HG03460 (cell line): Measurements from ENCODE around the gene IL4I1.

ENCODE experiments used
- ATAC-seq: cut with Tn5 transposase; IDR thresholded peaks from one replicate; pipeline ENCODE4 v1.9.1; 2021; ENCODE audit not compliant: unreplicated experiment

The IL4I1 gene

DNA sequence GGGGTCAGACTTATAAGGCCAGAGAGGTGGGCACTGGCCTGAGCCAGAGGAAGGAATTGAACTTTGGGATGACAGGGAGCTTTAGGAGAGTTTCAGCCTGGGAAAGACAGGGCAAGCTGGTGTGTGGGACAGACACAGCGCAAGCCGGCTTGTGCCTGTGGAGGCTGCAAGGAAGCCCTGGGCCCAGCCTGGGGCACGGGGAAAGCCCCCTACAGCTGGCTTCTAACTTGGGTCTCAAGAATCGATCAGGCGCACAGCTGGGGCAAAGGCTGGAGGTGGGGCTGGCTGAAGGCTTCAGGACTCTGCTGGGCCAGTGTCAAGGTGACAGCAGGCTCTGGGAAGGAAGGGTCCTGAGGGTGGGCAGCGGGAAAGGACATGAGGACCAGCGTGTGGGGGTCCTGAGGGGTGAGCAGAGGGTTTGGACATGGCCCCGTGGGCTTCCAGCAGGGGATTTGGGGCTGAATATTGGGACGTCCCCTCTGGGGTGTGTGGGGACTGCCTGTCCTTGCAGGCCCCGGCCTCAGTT, 42.8 kb downstream of the IL4I1 start:
- no peak for ATAC-seq

DNA sequence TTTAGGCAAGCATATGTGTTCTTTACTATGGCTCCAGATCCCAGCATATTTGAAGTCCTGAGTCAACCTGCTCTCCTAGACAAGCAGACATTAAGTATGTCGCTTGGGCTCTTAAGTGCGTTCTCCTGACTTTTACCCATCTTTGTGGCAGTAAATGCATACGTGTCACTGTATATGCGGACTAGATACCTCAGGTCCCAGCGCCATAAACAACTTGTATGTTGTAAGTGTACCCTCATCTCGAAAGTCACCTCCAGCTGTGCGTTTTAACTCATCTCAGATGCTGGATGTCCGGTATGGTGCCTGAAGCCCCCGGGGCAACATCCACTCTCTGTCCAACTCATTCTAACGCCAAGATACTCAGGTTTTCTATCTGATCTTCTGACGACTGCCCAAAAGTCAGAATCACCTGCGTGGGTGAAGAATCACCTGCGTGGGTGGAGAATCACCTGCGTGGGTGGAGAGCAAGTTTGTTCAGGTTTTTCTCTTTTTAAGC, 44.0 kb downstream of the IL4I1 start:
- ATAC-seq = no peak

DNA sequence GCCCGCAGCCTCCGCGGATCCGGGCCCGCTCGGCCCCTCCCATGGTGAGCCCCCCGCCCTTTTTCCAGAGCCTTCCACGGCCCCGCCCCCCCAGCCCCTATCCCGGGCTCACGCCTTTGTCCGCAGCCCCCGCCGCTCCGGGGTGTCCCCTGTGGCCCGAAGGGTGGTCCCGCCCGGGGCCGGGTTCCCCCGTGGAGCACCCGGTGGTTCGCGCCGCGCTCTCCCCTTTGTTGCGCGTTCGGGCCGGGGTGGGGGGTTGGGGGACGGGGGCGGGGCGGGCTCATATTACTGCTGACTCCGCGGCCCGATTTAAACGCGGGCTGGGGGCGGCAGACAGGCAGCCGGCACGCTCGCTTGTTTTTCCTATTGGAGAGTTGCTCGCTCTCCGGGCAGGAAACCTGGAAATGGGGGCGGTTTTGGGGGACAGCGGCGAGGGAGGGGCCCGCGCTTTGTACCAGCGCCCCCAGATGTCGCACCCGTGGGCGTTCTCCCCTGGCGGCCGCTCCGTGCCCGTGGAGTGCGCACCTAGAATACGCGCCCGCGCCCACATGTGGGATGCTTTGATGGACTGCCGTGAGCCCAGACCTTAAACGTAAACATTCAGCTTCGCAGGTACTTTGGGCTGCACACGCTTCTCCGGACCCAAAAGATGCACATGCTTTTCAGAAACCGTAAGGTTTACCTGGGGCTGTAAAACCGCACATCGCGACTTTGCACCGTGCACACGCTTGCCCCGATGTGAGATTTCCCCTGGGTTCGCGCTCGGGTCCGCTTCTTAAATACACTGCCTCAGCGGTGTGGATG, 45.0 kb downstream of the IL4I1 start:
- ATAC-seq = no peak

DNA sequence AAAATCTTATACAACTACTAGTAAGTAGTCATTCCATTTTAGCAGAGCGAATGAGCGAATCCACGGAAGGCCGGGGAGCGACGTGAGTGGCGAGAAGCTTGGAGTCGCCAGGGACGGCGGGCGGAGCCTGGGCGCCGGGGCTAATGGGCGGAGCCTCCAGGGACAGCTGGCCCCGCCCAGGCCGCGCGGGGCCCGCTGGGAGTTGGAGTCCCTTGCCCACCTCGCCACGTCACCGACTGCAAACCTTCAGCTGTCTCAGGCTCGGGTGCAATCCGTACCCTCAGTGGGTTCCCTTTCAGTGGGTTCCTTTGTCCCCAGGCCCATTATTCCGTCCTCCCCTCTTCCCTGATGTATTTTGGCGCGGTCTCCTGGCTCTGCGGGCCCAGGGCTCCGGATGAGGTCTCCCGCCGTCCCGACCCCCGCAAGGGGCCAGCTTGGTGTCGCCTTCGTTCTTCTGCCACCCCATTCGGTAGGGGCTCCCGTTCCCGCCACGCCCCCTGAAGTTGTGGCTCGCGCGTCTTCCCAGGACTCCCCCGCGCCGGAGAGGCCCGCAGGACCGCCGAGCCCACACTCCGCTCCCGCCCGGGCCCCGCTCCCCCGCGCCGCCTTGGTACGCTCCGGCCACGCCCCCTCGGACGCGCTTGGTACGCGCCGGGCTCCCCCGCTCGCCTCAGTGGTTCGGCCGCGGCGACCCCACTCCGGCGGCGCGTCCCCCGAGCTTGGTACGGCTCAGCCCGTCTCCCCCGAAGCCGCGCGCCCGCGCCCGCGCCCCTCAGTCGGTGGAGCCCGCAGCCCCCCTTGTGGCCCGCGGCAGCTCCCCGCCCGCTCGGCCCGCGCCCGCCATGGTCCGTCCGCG, 46.0 kb downstream of the IL4I1 start, which contains the start of gene PTOV1:
Gene PTOV1, plus strand, starts transcription at position 673 of the 856 bp plus-strand sequence.
- peak; percentile 69 for ATAC-seq

DNA sequence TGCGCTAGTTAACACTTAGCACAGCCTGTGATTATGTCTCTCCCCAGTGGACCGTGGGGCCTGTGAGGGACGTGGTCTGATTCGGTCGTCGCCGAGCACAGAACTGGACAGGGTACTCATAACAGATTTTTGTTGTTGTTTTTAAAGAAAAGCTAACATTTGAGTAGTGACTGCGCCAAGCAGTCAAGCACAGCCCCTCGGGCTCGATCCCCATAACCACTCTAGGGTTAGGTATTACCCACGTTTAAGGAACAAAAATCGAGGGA, 46.5 kb downstream of the IL4I1 start:
- no peak for ATAC-seq

DNA sequence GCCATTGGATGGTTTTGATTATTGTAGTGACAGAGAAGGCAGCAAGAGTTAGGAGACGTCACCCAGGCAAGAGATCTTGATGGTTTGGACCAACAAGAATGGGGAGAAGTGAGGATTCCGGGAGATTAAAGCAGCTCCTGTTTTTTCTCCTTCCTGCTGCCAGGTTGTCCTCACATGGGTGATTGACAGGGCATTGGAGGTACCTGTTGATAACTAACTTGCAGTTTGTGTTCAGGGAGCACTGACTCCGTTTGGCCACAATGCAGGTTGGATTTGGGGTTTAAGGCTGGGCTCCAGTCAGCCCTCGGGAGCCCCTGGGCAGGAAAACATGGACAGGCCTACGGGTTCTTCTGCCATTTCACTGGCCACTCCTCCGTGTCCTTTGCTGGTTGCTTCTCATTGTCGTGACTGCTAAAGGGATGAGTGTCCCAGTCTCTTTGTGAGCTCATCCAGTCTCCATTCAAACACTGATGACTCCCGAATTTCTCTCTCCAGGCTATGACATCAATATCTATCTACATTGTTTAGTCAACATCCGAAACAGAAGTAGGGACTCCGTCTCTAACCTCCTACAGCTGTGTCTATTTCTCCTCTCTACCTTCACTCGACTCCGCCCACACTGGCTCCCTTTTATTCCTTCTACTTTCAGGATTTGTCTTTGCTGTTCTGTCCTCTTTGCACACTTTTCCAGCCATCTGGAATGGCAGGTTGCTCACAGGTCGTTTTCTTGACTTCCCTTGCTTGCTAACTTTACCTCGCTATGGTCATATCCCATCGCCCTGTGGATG, 47.1 kb downstream of the IL4I1 start:
- ATAC-seq = no peak

DNA sequence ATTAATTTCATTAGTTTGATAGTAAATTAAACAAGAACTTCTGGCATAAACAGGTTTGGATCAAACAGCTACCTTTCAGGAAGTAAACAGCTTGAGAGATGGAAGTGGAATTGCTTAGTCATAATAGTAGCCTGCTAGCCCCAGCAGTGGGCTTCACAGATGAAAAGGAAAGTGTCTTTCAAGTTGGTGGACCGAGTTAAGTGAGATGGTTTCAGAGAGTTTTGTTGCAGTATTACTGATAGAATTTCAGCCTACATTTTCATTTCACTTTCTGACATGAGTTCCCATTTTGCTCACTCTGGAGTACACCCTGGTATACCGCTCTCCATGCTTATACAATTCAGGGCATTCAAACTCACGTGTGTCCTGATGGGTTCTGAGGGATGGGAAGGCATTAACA, 47.7 kb downstream of the IL4I1 start:
- ATAC-seq = no peak

DNA sequence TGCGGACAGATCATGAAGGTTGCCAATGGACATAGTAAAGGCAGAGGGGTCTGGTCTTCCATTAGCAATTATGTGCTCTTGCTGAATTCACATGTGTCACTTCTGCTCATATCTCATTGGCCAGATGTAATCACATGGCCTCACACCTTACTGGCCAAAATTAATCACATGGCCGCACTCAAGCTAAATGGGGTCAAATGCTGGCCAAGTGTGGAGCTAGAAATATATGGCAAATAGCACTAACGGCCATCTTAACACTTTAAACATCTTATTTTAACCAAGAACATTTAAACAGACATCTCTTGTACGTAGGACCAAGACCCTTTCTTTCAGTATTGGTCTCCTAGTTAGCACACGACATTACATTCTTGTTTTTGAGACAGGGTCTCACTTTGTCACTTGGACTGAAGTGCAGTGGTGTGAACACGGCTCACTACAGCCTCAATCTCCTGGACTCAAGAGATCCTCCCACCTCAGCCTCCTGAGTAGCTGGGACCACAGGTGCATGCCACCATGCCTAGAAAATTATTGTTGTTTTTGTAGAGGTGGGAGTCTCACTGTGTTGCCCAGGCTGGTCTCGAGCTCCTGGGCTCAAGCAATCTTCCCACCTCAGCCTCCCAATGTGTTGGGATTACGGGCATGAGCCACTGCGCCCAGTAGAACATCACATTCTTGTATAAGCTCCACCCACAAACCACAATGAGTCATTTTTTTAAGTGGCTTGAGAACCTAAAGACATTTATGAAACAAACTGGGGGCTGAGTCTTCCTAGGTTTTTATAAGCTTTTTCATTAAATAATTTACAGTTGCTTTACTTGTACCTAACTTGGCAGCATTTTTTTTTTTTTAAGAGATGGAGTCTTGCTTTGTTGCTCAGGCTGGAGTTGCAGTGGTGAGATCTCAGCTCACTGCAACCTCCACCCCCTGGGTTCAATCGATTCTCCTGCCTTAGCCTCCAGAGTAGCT, 48.7 kb downstream of the IL4I1 start:
- ATAC-seq = no peak

DNA sequence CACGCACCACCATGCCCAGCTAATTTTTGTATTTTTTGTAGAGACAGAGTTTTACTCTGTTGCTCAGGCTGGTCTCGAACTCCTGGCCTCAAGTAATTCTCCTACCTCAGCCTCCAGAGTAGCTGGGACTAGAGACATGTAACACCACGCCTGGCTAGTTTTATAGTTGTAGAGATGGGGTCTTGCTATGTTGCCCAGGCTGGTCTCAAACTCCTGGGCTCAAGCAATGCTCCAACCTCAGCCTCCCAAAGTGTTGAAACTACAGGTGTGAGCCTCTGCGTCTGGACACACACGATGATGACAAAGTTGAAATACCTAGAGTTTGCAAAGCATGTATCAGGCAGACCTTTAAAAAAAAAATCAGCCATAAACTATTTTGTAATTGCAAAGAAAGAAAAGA, 50.3 kb downstream of the IL4I1 start:
- no peak for ATAC-seq

DNA sequence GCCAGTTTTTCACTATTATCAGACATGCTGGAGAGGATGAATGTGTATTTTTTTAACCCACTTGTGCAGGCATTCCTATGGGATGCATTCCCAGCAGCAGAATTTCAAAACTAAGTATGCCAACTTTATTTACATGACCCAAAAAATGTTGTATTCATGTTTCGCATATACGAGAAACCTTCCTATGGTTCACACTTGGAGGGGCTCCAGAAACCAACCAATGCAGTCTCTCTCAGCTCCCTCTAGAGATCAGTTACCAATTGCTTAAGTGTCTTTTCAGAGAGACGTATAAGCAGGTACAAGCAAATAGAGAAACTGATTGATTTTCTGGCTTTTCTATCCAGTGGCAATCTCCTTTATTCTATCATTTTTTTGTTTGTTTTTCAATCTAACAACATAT, 51.3 kb downstream of the IL4I1 start:
- ATAC-seq = no peak

DNA sequence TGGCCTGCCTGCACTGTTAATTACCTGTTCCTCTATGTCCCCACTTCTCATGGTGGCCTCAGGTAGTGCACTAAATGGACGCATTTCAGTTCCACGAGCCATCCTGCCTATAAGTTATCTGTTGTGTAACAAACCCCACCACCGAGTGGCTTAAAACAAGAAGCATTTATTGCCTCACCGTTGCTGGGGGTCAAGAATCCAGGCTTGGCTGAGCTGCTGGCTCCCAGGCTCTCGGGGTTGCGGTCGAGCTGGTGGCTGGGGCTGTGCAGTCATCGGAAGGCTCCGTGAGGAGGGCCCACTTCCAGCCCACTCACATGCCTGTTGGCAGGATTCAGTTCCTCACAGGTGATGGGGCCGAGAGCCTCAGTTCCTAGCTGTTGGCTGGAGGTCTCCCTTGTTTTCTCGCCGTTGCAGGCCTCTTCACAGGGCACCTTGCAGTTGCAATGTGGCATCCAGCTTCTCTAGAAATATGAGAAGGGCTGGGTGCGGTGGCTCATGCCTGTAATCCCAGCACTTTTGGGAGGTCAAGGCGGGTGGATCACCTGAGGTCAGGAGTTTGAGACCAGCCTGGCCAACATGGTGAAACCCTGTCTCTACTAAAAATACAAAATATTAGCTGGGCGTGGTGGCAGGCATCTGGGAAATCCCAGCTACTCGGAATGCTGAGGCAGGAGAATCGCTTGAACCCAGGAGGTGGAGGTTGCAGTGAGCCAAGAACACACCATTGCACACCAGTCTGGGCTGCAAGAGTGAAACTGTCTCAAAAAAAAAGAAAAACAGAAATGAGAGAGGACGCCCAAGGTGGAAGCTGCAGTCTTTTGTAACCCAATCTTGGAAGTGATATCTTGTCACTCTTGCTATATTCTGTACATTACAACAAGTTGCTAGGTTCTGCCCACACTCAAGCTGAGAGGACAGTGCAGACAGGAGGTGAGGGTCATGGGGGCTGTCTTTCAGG, 52.3 kb downstream of the IL4I1 start:
- ATAC-seq = no peak

DNA sequence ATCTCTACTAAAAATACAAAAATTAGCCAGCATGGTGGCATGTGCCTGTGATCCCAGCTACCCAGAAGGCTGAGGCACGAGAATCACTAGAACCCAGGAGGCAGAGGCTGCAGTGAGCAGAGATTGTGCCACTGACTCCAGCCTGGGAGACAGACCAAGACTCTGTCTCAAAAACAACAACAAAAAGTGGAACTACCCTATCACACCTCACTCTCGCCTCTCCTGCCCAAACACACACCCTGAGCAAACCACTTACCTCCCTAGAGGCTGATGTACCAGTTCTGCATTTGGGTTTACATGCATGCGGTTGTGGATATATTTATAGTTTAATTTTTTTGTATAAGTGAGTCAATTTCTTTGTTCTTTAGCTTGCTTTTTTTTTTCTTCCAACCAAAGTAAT, 53.4 kb downstream of the IL4I1 start:
- no peak for ATAC-seq

DNA sequence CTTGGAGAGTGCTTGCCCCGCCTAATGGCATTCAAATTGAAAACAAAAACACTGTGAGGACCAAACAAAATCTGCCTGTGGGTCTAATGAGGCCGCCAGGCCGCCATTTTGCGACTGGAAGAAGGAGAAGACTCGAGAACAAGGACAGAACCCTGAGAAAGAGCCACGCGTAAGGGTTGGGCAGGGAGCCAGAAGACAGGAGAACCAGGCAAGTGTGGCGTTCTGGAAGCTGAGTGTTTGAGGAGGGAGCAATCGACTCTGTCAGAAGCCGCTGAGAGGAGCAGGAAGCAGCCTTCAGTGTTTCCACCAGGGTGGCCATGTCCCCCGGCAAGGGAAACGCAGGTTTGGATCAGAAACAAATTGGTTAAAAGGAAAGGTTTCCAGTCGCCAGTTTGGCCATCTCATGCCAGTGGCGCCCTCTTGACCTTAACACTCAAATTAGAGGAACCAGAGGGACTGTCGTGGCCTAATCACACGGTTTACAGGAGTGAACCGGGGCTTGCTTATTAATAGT, 55.9 kb downstream of the IL4I1 start:
- no peak for ATAC-seq

DNA sequence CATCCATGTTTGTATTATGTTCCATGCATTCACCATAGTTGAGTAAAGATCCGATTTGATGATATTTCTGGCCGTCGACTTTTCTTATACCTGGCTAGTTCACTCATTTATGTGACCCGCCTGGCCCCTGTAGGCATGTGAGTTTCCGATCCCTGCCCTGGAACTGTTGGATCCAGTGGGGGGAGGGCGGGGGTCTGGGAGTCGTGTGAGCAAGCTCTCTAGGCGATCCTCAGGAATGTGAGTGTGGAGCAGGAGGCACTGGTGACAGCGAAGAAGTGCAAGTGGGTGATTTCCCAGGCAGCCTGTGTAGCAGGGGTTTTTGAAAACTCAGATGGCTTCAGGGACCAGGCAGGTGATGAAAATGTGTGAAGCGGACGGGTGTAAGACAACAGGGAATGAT, 56.4 kb downstream of the IL4I1 start:
- no peak for ATAC-seq

DNA sequence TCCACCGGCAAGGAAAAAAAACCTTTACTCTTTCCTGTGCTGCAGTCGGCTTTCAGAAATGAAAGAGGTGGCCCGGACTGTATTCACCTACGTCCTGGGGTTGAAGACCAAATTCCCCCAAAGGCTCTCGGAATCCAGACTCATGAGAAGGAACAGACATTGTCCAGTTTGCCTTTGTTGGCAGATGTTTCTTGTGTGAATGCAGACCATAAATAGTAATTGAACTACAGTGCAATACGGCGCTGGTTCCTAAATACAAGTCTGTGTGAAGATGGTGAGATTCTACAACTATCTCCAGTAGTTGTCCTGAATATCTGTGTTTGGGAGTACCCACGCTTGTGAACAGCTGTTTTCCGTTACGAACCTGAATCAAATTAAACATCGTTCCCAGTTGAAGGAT, 57.0 kb downstream of the IL4I1 start:
- ATAC-seq = no peak
